ENCODE measurements around the gene EEIG1. TPM values are rescaled to one million over a fixed set of nuclear protein-coding genes. Genes with fewer than 3 reads are reported as not detected.
A peak's percentile ranks its signal among the peaks of the same experiment; 100 is the strongest.

The EEIG1 gene
- total RNA-seq, 1 experiment from 2014 or later = 52.3 TPM

- no peak overlapping the region for H3K4me3 Mint-ChIP-seq
Measured at GRCh38 chr9:127983847-127984289, 3.1 kb upstream of the EEIG1 start.

More at GRCh38 chr9:127983847-127984289, 3.1 kb upstream of the EEIG1 start:
- Histone ChIP-seq H2BK20ac (ENCODE audit: low read depth, low read length, poor library complexity, severe bottlenecking) (no peak overlapping the region), H3K4me2 (ENCODE audit: insufficient read depth, insufficient read length, low read length) (no peak overlapping the region), H3K27ac (ENCODE audit: insufficient read length, low read depth, low read length) (no peak overlapping the region), H2AK5ac (ENCODE audit: insufficient read length, low read length) (no peak overlapping the region), H3K14ac (ENCODE audit: insufficient read depth, low read length) (no peak overlapping the region), H2BK5ac (ENCODE audit: insufficient read length, low read length) (no peak overlapping the region), H4K5ac (ENCODE audit: insufficient read length, low read depth, low read length) (no peak overlapping the region), H3K4me1 (ENCODE audit: insufficient read depth, low read length) (peaks cover 3% of the 10 kb centered on the region), H3K79me1 (ENCODE audit: insufficient read depth, low read depth, low read length, poor library complexity, severe bottlenecking) (no peaks in the 10 kb centered on the region), H3K23me2 (ENCODE audit: insufficient read length, low read depth, low read length, poor library complexity, severe bottlenecking) (peaks cover 18% of the 10 kb centered on the region), H3K18ac (ENCODE audit: insufficient read length, low read depth, low read length) (no peak overlapping the region), H4K8ac (replicated peaks; ENCODE audit: insufficient read length, low read depth, low read length) (no peak overlapping the region), H3T11ph (ENCODE audit: low read length) (no peak overlapping the region), H3K27me3 (ENCODE audit: insufficient read depth, low read length) (no peaks in the 10 kb centered on the region), H4K20me1 (ENCODE audit: control insufficient read depth, insufficient read depth, insufficient read length) (no peaks in the 10 kb centered on the region), H3K79me2 (ENCODE audit: insufficient read depth, low read length) (no peaks in the 10 kb centered on the region), H3K9ac (ENCODE audit: extremely low read depth, insufficient read length, low read length) (no peak overlapping the region), H4K91ac (ENCODE audit: insufficient read length, low read depth, low read length) (no peak overlapping the region), H3K23ac (ENCODE audit: insufficient read length, low read depth, low read length) (no peak overlapping the region), H3K9me3 (ENCODE audit: control insufficient read depth, low read depth, low read length) (no peaks in the 10 kb centered on the region), H3K56ac (ENCODE audit: insufficient read length, low read depth, low read length) (no peak overlapping the region), H2BK15ac (ENCODE audit: low read depth, low read length) (no peak overlapping the region), H2BK120ac (ENCODE audit: low read depth, low read length, poor library complexity, severe bottlenecking) (no peak overlapping the region), H3K4ac (ENCODE audit: low read depth, low read length) (no peak overlapping the region), H2BK12ac (ENCODE audit: insufficient read length, low read depth, low read length) (no peak overlapping the region), H2AFZ (ENCODE audit: low read length) (no peak overlapping the region)
- WGBS (ENCODE audit: extremely low coverage, insufficient read length, low lambda C conversion rate) = no CpG with 5 or more reads among the region's 9 CpGs
- Mint-ChIP-seq H3K9me3 (no peaks in the 10 kb centered on the region), H3K27ac (peak overlapping the region in 1 of 3 experiments; percentile 39; a peak in 1 of 7 replicates), H3K36me3 (ENCODE audit: insufficient read depth in 1 of 3, low read depth in 3 of 3) (no peaks in the 10 kb centered on the region; a peak in 1 of 7 replicates), H3K27me3 (ENCODE audit: low read depth) (no peaks in the 10 kb centered on the region), H3K4me1 (peaks cover 22 to 33% of the 10 kb centered on the region in 2 experiments)
- DNase-seq = no peak
- TF ChIP-seq CTCF (conservative IDR thresholded peaks at IDR 0.05) = no peak

Measured in H9 (cell line).